ENCODE measurements around the gene TTC32. TPM values are rescaled to one million over a fixed set of nuclear protein-coding genes. Genes with fewer than 3 reads are reported as not detected.

The TTC32 gene
- total RNA-seq, result 7.9 and 14.5 TPM in 2 replicates

GRCh38 chr2:19901442-19902215 lies at the start of gene TTC32:
TSS of gene TTC32 (minus strand) at chr2:19901983. CDS start at chr2:19901854, 129 bp downstream.

Other genes with a start within 250 kb of the TTC32 start
- 5.0 and 9.4 TPM in 2 replicates for gene WDR35, start 88.1 kb upstream of the TTC32 start, total RNA-seq
- 3.5 and 6.3 TPM in 2 replicates for gene MATN3, start 110.7 kb upstream of the TTC32 start, total RNA-seq
- 316 and 372 TPM in 2 replicates for gene LAPTM4A, start 149.6 kb upstream of the TTC32 start, total RNA-seq